Measurements from ENCODE around the gene ZNF24.

GRCh38 chr18:35379421-35379820 lies 35.2 kb upstream of the ZNF24 start:
- TF ChIP-seq CTCF (conservative IDR thresholded peaks at IDR 0.05; ENCODE audit: low read depth, low read length) (no peak), USF2 (IDR thresholded peaks at IDR 0.05; ENCODE audit: low read depth, low read length) (no peak), SMC3 (IDR thresholded peaks at IDR 0.05; ENCODE audit: low read depth, low read length) (no peak), NFE2L2 (IDR thresholded peaks at IDR 0.05; ENCODE audit: low read depth, low read length) (no peak), ELK1 (IDR thresholded peaks at IDR 0.05; ENCODE audit: borderline replicate concordance, low read depth, low read length) (no peak), POLR2A (IDR thresholded peaks at IDR 0.05; ENCODE audit: low read depth, low read length) (no peak), CEBPB (IDR thresholded peaks at IDR 0.05; ENCODE audit: low read depth, low read length) (no peak), RCOR1 (IDR thresholded peaks at IDR 0.05; ENCODE audit: insufficient replicate concordance, low read length) (no peak), MXI1 (IDR thresholded peaks at IDR 0.05; ENCODE audit: borderline replicate concordance, low read depth, low read length) (no peak)
